ENCODE data around the gene PCSK6.
"Not testable (repeated sequence)": the region's sequence is repeated elsewhere in the genome, so short reads cannot be mapped to it uniquely, and the experiment has no call there.

The PCSK6 gene

GRCh38 chr15:101431301-101431700, 58.2 kb downstream of the PCSK6 start:
- DNase-seq (ENCODE audit: low read depth in 3 of 3): no peak

- no peak for DNase-seq (ENCODE audit: low read depth in 3 of 3)
Measured at GRCh38 chr15:101429646-101430045, 59.9 kb downstream of the PCSK6 start.

- DNase-seq (ENCODE audit: low read depth in 3 of 3): no peak
Measured at GRCh38 chr15:101429191-101429590, 60.3 kb downstream of the PCSK6 start.

GRCh38 chr15:101428758-101429157, 60.7 kb downstream of the PCSK6 start:
- no peak for DNase-seq (ENCODE audit: low read depth in 3 of 3)

- DNase-seq (ENCODE audit: low read depth in 3 of 3): no peak
Measured at GRCh38 chr15:101427606-101428487, 61.7 kb downstream of the PCSK6 start.

GRCh38 chr15:101426761-101427333, 62.7 kb downstream of the PCSK6 start:
- no peak for DNase-seq (ENCODE audit: low read depth in 3 of 3)

GRCh38 chr15:101425787-101426365, 63.6 kb downstream of the PCSK6 start:
- no peak for DNase-seq (ENCODE audit: low read depth in 3 of 3)

DNA sequence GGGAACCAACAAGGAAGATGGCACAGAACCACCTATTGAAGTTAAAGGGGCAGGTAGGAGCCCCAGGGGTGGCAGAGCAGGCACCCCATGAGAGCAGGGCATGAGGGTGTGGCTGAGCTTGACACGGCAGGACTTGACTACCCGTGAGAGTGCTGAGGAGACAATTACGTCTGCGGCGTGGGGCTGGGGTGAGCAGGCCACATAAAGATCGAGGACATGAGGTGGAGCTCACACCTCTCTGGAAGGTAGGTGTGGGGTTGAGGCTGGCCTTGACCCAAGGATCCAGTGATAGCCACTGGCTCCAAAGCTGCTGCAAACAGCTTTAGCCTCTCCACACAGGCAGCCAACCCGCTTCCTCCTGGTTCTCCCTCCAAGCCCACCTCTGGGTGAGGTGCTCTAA, 64.5 kb downstream of the PCSK6 start:
- no peak for DNase-seq (ENCODE audit: low read depth in 3 of 3)

DNA sequence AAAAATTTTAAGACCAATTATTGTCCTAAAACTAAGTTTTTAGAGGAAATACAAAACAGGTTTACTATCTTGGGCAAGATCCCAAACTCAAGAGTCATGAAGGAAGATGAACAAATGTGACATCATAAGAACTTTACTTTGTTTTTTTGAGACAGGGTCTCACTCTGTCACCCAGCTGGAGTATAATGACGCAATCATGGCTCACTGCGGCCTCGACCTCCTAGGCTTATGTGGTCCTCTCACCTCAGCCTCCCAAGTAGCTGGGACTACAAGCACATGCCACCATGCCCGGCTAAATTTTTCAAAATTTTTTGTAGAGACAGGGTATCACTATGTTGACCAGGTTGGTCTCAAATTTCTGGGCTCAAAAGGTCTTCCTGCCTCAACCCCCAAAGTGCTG, 69.3 kb downstream of the PCSK6 start:
- no peak for DNase-seq (ENCODE audit: low read depth in 3 of 3)

DNA sequence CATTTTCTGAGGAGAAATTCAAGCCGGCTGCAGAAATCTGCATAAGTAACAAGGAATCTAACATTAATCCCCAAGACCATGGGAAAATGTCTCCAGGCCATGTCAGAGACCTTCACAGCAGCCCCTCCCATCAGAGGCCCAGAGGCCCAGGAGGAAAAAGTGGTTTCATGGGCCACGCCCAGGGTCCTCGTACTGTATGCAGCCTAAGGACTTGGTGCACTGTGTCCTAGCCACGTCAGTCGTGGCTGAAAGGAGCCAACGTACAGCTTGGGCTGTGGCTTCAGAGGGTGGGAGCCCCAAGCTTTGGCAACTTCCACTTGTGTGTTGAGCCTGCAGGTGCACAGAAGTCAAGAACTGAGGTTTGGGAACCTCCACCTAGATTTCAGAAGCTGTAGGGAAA, 73.0 kb downstream of the PCSK6 start:
- not testable (repeated sequence) for DNase-seq (ENCODE audit: low read depth in 3 of 3)

- no peak for DNase-seq (ENCODE audit: low read depth in 3 of 3)
Measured at GRCh38 chr15:101413239-101413638, 76.3 kb downstream of the PCSK6 start.

DNA sequence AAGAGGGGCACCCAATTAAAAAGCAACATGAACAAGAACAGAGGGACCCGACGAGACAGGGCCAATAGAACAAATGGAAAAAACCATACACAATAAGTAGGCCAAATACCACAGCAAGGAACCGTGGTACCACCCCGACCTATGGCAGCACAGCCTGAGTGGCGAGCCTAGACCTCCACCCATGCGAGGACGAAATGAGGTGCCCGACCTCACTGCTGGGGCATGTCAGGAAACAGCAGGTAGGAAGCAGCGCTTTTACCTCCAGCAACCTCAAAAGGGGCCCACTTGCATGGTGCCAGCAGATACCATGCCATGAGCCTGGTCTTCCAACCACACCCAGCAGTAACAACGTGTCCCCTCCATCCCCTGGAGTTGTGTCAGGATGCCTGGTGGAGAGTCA, 77.9 kb downstream of the PCSK6 start:
- DNase-seq (ENCODE audit: low read depth in 3 of 3): no peak

DNA sequence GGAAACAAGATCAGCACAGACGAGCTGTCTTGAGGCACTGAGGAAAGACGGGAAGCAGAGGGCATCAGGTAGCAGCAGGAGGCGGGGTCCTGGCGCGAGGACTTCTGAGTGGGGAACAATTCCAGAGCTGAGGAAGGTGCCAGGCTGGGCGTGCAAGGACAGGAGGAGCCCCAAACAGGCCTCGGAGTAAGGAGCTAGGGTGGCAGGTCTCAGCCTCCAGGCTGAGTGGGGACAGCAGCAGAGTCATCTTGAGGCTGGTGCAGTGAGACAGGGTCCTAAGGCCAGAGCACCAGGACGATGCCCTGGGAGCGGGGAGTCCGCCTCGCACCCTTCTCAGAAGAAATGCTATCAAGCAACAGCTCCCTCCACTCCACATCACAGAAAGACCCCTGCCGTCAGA, 78.4 kb downstream of the PCSK6 start:
- no peak for DNase-seq (ENCODE audit: low read depth in 3 of 3)

DNA sequence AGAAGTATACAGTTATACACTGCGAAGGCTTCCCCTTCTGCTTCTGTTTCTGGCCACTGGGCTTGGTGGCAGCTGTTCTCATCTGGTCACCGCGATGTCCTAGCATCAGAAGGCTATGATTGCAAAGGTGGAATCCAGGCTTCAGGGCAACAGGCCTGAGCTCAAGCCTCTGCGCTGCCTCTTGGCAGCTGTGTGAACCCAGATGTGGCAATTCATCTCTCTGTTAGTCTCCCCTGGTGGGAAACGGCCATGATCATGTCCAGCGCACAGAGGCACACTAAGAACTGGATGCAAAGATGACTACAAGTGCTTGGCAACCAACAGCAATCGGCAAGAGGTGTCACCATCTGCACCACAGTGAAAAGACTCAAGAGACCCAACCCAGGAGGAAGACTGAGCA, 78.9 kb downstream of the PCSK6 start:
- no peak for DNase-seq (ENCODE audit: low read depth in 3 of 3)

DNA sequence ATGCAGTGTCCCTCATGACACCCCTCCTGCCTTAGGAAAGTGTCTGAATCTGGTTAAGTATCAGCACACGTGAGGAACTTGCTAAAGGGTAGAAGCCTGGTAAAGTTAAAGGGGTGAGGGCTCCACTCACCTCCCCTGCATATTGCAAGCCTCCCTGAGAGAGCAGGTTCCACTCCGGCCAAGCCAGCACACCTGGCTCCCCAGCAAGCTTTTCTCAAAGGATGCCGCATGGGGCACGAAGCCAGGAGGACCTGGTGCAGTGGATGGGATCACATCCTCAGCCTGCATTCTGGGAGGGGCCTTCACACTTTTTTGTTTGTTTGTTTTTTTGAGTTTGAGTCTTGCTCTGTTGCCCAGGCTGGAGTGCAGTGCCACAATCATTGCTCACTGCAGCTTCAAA, 79.9 kb downstream of the PCSK6 start:
- no peak for DNase-seq (ENCODE audit: low read depth in 3 of 3)

GRCh38 chr15:101407966-101408775, 81.3 kb downstream of the PCSK6 start:
- no peak for DNase-seq (ENCODE audit: low read depth in 3 of 3)

- DNase-seq (ENCODE audit: low read depth in 3 of 3): no peak
Measured at GRCh38 chr15:101407439-101407838, 82.1 kb downstream of the PCSK6 start.

- DNase-seq (ENCODE audit: low read depth in 3 of 3): no peak
Measured at GRCh38 chr15:101406526-101407195, 82.8 kb downstream of the PCSK6 start.

DNA sequence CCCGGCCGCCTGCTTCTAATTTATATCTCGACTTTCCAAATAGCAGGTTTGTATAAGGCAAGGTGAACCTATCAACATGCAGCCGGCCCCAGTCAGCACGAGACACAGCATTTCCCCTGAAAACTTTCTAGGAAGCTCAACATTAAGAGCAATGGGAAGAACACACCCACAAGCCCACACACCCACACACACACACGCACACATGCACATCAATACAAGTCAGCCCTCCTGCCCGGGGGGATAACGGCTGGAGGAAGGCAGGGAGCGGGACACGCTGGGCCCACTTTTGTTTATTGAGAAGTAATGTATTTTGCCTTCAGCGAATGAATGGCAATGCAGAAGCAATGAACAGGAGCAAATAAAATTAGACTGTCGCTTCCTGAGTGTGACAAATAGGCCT, 83.5 kb downstream of the PCSK6 start:
- DNase-seq (ENCODE audit: low read depth in 3 of 3): no peak

GRCh38 chr15:101404245-101404644, 85.3 kb downstream of the PCSK6 start:
- no peak for DNase-seq (ENCODE audit: low read depth in 3 of 3)

- DNase-seq (ENCODE audit: low read depth in 3 of 3): not testable (repeated sequence)
Measured at GRCh38 chr15:101402883-101403282, 86.6 kb downstream of the PCSK6 start.

DNA sequence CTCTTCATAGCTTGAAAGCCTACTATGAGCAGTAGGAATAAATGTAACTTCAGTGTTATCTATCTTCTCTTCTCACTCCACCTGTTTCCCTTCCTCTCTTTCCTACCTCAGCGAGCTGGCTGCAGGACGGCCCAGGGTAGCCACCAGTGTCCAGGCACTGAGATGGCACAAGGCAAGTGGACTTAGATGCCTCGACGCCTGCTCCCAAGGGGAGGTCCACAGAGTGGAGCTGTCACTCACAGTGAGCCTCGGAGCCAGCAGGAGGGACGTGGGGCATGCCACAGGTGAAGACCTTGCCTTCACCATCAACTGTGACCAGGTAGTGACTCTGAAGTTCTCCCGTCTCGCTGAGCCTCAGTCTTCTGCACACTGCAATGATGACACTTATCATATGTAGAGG, 88.2 kb downstream of the PCSK6 start:
- no peak for DNase-seq (ENCODE audit: low read depth in 3 of 3)
